Mononuclear cell (primary cell): ENCODE results near the gene KLHL18. TPM values are rescaled to one million over a fixed set of nuclear protein-coding genes. Genes with fewer than 3 reads are reported as not detected.
"Not testable (repeated sequence)": the region's sequence is repeated elsewhere in the genome, so short reads cannot be mapped to it uniquely, and the experiment has no call there.

Experiments used
- H3K27me3 ChIP-seq: 2 replicates; pipeline ENCODE4 v1.6.0; 2011; ENCODE audit warnings: low read length, control low read depth; ENCODE audit not compliant: insufficient read depth
- H3K4me1 ChIP-seq: 2 replicates; pipeline ENCODE4 v1.5.1; 2011; ENCODE audit warnings: mild to moderate bottlenecking, low read length, control low read depth; ENCODE audit not compliant: insufficient read depth
- H3K4me3 ChIP-seq: 2 replicates; pipeline ENCODE4 v1.5.1; 2011; ENCODE audit warnings: mild to moderate bottlenecking, low read length, moderate library complexity
- H3K9me3 ChIP-seq: 2 replicates; pipeline ENCODE4 v1.5.1; 2011; ENCODE audit warnings: low read depth, mild to moderate bottlenecking, control low read depth, low read length
- total RNA-seq: library from RNA; depleted of rRNA; stranded (reverse); fragments of >200 nt; gene quantifications from one replicate; pipeline ENCODE4 v1.2.3, GENCODE V29; 2012

KLHL18 gene
- total RNA-seq, 1 donor = 14.2 TPM

DNA sequence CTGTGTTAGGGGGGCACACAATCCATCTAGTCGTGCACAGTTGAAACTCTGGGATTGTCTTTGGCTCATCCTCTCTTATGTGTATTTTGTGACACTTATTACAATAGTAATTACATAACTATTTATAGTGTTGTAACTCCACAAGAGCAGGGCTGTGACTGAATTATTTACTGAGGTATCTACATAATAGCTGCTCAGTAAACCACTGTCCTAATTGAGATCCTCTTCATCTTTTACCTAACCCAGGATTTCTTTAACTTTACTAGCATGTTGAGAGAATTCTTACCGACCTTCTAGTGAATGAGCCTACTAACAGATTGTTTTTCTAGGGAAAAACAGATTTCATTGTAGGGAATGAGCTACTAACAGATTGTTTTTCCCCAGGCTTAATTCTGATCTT lies 11.1 kb downstream of the KLHL18 start:
- no peaks in the 10 kb centered on the region for H3K27me3 ChIP-seq
- no peaks in the 10 kb centered on the region for H3K9me3 ChIP-seq
- H3K4me1 ChIP-seq = peaks cover 60% of the 10 kb centered on the region
- H3K4me3 ChIP-seq = no peak overlapping the region

DNA sequence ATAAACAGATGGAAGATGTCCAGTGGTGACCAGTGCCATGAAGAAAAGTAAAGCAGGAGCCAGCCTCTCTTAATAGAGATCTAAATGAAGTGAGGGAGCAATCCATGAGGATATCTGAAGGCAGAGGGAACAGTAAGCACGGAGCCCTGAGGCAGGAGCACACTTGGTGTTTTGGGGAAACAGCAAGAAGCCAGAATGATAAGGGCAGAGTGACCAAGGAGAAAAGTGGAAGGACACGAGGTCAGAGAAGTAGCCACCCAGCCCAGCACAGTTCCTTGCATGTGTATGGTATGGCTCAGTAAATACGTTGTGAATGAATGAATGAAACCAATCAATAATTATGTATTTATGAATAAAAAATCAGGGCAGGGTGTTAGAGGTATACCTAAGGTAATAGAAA lies 11.6 kb downstream of the KLHL18 start:
- Histone ChIP-seq H3K4me3 (no peak overlapping the region), H3K27me3 (no peaks in the 10 kb centered on the region), H3K4me1 (peaks cover 59% of the 10 kb centered on the region), H3K9me3 (no peaks in the 10 kb centered on the region)

DNA sequence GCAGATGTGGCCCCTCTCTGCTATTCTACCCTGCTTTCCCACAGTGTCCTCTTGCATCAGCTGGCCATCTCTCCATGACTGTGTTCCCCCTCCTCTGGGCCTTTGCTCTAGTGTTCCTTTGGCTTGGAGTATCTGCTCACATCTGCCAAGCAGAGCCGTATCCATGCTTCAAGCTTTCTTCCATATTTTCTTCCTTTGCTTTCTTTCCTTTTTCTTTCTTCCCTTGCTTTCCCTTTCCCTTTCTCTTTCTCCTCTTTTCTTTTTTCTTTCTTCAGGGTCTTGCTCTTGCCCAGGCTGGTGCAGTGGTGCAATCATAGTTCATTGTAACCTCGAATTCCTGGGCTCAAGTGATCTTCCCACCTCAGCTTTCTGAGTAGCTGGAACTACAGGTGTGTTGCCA lies 12.6 kb downstream of the KLHL18 start:
- Histone ChIP-seq H3K4me3 (no peak overlapping the region), H3K27me3 (no peaks in the 10 kb centered on the region)

DNA sequence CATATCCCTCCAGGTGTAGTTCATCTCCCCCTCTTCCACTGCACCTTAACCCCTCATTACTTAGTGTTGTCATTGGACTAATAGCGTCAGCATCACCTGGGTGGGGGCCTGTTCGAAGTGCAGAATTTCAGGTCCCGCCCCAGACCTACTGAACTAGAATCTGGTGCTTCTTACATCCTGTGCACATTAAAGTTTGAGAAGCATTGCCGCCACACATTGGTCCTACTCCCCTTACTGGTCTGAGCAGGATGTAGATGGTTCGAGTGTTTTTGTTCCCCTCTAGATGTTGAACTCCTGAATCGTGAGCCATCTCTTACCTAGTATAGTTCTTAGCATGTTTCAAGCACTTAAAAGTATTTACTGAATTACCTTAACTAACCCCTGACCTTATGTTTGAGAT lies 13.2 kb downstream of the KLHL18 start:
- Histone ChIP-seq H3K4me1 (peaks cover 50% of the 10 kb centered on the region), H3K9me3 (no peaks in the 10 kb centered on the region), H3K4me3 (no peak overlapping the region), H3K27me3 (no peaks in the 10 kb centered on the region)

More for the DNA sequence above, 12.6 kb downstream of the KLHL18 start:
- Histone ChIP-seq H3K4me1 (peaks cover 57% of the 10 kb centered on the region), H3K9me3 (no peaks in the 10 kb centered on the region)

DNA sequence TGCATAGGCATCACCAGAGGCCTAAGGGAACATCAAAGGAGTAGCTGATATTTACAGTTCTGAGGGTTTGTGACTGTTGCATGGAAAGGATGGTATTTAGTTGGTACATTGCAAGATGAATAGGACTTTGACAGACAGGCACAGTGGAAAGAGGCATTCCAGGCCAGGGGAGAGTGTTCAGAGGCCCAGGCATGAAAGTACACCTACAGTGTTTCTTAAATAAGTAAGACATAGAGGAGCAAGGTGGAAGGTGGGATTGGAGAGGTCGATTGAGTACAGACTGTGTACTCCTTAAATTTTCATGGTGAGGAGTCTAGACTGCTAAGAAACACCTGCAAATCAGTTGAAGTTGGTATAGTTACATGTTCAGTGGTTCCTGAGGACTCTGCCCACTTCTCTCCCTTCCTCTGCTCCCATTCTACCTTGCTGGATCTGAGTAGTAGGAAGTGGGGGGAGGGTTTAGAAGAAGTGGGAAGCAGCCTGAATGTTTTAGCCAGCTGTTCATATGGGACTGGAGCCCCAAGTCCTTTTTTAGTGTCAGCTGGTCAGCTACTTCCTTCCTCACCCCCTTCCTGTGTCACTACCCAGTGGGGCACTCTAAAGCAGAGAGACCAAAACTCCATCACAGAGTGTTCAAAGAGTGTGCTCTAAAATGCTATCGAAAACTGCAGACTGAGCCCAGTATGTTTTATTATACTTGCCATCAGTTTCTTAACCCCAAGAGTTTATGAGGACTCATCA lies 14.0 kb downstream of the KLHL18 start:
- Histone ChIP-seq H3K4me1 (peaks cover 47% of the 10 kb centered on the region), H3K4me3 (no peak overlapping the region), H3K9me3 (no peaks in the 10 kb centered on the region), H3K27me3 (no peaks in the 10 kb centered on the region)

DNA sequence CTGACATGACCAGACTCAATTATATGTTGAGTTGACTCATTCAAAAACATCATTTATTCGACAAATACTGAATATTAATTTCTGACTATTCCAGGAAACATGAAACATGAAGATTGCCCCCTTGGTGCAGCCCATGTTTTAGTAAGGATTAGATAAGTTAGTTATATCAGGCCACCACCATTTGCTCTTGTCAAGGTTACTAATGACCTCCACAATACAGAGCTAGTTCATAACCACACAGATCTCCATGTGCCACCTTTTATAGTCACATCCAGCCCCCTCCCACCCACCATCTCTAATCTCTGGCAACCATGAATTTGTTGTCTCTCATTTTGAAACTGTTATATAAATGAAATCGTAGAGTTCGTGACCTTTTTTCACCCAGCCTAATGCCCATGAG lies 15.7 kb downstream of the KLHL18 start:
- H3K4me3 ChIP-seq = no peak overlapping the region
- no peaks in the 10 kb centered on the region for H3K27me3 ChIP-seq
- peaks cover 47% of the 10 kb centered on the region for H3K4me1 ChIP-seq
- no peaks in the 10 kb centered on the region for H3K9me3 ChIP-seq

DNA sequence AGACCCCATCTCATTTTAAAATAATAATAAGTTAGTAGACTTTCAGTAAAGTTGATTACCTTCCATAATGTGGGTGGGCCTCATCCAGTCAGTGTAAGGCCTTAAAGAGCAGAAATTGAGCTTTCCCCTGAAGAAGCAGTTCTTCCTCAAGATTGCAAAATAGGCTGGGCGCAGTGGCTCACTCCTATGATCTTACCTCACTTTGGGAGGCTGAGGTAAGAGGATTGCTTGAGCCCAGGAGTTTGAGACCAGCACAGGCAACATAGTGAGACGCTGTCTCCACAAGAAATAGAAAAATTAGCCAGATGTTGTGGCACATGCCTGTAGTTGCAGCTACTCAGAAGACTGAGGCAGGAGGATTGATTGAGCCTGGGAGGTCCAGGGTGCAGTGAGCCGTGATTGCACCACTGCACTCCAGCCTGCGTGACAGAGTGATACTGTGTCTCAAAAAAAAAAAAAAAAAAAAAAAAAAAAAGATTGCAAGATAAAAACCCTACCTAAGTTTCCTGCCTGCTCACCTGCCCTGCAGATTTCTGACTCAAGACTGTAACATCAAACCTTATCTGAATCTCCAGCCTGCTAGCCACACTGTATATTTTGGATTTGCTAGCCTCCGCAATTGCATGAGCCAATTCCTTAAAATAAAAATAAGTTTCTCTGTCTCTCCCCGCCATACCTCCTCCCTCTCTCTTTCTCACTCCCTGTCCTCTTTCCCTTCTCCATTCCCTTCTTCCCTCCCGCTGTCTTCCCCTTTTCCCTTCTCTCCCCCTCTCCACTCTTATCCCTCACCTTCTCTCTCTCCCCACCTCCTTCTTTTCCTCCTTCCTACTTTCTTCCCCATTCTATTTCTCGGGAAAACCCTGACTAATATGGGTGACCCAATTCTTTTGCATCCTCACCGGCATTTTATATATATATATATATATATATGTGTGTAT lies 16.9 kb downstream of the KLHL18 start:
- H3K4me1 ChIP-seq = peaks cover 42% of the 10 kb centered on the region
- no peaks in the 10 kb centered on the region for H3K9me3 ChIP-seq
- H3K27me3 ChIP-seq = no peaks in the 10 kb centered on the region
- H3K4me3 ChIP-seq = no peak overlapping the region

GRCh38 chr3:47301456-47301855 lies 18.7 kb downstream of the KLHL18 start:
- Histone ChIP-seq H3K4me3 (no peak overlapping the region), H3K9me3 (no peaks in the 10 kb centered on the region), H3K27me3 (no peaks in the 10 kb centered on the region), H3K4me1 (peaks cover 24% of the 10 kb centered on the region)

GRCh38 chr3:47306022-47306421 lies 23.3 kb downstream of the KLHL18 start:
- no peak overlapping the region for H3K4me3 ChIP-seq
- no peaks in the 10 kb centered on the region for H3K27me3 ChIP-seq
- H3K9me3 ChIP-seq = no peaks in the 10 kb centered on the region
- H3K4me1 ChIP-seq = no peaks in the 10 kb centered on the region

GRCh38 chr3:47309231-47309630 lies 26.5 kb downstream of the KLHL18 start:
- H3K4me3 ChIP-seq, H3K9me3 ChIP-seq, H3K27me3 ChIP-seq: not testable (repeated sequence)
- peaks cover 16% of the 10 kb centered on the region for H3K4me1 ChIP-seq

DNA sequence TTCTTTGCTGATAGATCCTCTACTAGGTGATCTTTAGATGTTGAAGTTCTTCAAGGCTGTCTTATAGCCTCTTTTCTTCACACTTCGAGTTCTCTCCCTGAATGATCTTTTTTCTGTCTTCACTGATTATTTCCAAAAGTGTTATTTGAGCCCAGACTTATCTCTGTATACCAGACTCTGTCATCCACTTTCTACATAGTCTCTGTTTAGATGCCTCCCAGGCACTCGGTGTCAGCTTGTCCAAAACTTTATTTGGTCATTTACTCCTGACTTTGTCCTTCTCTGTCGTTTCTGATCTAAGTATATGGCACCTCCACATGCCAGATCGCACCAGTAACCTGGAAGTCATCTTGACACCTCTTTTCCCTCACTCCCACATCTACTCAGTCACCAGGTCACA lies 27.6 kb downstream of the KLHL18 start:
- Histone ChIP-seq H3K4me3 (no peak overlapping the region), H3K27me3 (no peaks in the 10 kb centered on the region), H3K4me1 (peaks cover 28% of the 10 kb centered on the region), H3K9me3 (no peaks in the 10 kb centered on the region)

DNA sequence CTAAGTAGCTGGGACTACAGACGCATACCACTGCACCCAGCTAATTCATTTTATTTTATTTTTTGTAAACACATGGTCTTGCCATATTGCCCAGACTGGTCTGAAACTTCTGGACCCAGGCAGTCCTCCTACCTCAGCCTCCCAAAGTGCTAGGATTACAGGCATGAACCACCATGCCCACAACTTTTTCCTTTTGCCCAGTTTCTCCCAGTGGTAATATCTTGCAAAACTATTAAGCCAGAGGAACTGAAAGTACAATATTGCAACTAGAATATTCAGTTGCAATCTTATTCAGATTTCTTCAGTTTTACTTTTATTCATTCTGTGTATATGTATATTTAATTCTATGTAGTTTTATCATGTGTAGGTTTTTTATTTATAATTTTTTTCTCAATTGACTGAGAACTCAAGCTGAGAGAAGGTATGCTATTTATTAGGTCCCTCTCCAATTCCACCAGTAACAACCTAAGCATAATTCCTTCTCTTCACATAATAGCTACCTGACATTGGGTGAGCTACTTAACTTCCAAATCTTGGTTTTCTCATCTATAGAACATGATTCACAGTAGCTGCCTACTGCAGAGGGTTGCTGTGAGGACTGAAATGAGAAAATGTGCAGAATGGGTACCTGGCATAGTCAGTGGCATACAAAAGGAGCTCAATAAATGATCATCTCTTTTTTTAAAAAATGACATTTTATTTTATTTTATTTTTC lies 30.8 kb downstream of the KLHL18 start:
- Histone ChIP-seq H3K4me1 (peaks cover 31% of the 10 kb centered on the region), H3K4me3 (no peak overlapping the region)

GRCh38 chr3:47314056-47314764 lies 31.5 kb downstream of the KLHL18 start:
- peaks cover 31% of the 10 kb centered on the region for H3K4me1 ChIP-seq
- no peaks in the 10 kb centered on the region for H3K27me3 ChIP-seq
- no peak overlapping the region for H3K4me3 ChIP-seq
- H3K9me3 ChIP-seq = no peaks in the 10 kb centered on the region

More for the DNA sequence above, 30.8 kb downstream of the KLHL18 start:
- Histone ChIP-seq H3K27me3 (no peaks in the 10 kb centered on the region), H3K9me3 (no peaks in the 10 kb centered on the region)

DNA sequence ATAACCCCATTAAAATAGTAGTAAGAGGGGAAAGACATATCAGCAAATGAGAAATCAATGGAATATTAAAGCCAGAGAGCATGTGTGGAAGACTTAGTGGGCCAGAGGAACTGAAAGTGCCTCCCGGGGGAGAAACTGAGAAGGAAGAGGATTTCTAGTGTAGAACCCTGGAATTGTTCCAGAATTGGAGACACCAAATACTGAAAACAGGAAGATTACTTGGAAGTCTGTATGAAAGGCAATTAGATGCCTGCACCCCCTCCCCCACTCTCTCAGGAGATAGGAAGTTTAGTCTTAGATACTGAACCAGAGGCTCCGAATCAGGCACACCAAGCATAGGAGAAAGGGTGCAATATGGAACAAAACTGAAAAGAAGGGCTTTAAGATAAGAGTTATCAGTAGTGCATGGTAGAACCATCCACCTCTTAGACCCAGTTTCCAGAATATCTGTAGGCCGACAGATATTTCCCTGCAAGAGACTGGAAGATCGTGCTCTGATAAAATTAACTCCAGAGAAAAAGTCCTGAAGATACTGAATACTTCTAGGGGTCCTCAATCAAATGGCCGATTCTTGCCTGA lies 32.4 kb downstream of the KLHL18 start:
- Histone ChIP-seq H3K4me1 (peaks cover 31% of the 10 kb centered on the region), H3K4me3 (no peak overlapping the region), H3K9me3 (no peaks in the 10 kb centered on the region), H3K27me3 (no peaks in the 10 kb centered on the region)
